Left renal pelvis (tissue), 4 donors: ENCODE results near the gene IWS1. TPM values are rescaled to one million over a fixed set of nuclear protein-coding genes. Genes with fewer than 3 reads are reported as not detected.
A peak's percentile ranks its signal among the peaks of the same experiment; 100 is the strongest.
"Not testable (repeated sequence)": the region's sequence is repeated elsewhere in the genome, so short reads cannot be mapped to it uniquely, and the experiment has no call there.

ENCODE experiments used
- DNase-seq, 4 donors: peaks; one replicate each; pipeline ENCODE4 v3.0.0-alpha.2; 2013; ENCODE audit warnings: low read depth in 4 of 4, low spot score in 3 of 4
- polyA plus RNA-seq, 4 donors: library from polyadenylated mRNA; unstranded; fragments of 120-200 nt; gene quantifications; one replicate each; pipeline ENCODE4 v1.2.1, GENCODE V29; 2013; ENCODE audit not compliant: insufficient read length in 4 of 4

IWS1 gene
- 10 to 100 TPM; 47.3 to 78.0 (median 71.1) TPM for polyA plus RNA-seq

DNA sequence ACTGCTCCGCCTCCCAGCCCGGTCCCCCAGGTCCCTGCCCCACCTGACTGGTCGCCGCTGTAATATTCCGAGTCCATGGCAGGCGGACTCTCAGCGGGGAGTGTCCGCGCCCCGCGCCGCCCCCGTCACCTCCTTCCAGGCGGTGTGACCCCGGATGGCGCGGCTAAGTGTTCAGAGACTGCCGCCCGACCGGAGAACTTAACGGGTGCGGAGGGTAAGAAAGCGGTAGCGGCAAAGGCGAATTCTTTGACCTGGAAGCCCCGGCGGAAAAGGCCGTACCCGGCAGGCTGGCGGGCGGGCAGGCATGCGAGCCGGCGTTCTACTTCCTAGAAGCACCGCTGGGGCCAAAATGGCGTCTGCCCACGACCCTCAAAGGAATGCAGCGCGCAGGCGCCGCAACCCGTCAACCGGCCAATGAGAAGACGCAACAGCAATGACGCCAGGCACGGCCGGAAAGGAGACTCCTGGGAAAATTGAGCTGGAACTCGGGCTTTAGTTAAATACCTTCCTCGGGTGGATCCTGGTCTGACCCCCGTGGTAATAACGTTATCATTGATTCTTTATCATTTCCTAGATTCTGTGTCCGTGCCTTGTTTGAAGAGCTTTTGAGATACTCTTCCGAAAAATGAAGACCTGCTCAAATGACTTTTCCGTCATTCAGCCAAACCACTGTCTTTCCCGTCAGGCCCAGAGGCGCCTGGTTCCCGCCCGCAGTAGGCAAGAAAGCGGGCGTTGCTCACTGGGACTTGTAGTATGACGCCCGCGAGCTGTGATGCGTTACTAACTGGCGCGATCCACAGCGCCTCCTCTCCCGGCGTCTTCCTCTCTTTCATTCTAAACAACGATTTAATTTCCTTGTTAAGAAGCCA is at the start of gene IWS1:
TSS of gene IWS1 (minus strand) at position 358 of the 869 bp plus-strand sequence. CDS start at position 77, 281 bp downstream.
- peak; percentile 94 to 97 (median 96) for DNase-seq

DNA sequence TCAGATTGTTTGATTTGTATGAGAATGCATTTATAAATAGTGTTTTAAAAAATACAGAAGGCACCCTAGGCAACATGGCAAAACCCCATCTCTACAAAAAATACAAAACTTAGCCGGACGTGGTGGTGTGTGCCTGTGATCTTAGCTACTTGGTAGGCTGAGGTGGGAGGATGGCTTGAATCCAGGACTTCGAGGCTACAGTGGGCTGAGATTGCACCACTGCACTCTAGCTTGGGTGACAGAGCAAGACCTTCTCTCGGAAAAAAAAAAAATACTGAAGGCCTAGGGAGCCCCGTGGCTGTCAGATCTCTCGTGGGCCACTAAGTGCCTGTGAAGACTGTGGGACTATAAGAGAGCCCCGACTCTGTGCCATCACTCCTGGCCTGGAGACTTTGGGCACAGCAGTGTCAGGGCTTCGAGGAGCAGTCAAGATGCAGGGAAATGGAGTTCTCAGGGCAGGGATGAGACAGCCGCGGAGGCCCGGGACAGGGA is 49.7 kb upstream of the IWS1 start:
- no peak for DNase-seq

DNA sequence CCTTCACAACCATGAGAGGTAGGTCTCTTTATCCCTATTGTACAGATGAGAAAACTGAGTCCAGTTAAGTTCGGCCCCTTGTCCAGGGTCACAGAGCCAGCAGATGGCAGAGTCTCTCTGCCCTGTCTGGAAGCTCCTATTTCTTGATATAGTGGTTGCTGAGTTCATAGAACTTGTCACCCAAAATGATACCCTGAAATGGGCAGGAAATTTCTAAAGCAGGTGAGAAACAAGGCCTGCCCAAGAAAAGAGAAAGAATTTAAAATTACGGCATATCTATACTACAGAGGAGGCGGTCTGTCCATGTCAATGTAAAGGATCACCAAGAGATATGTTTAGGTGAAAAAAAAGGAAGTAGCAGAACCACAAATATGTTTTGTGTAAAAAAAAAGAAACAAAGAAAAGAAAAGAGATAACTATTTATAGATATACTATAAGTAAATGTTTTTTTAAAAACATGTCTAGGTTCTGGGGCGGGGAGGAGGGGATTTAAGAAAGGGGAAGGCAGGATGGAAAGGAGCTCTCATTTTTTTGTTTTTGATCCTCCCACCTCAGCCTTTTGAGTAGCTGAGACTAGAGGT is 49.0 kb upstream of the IWS1 start:
- DNase-seq: no peak

DNA sequence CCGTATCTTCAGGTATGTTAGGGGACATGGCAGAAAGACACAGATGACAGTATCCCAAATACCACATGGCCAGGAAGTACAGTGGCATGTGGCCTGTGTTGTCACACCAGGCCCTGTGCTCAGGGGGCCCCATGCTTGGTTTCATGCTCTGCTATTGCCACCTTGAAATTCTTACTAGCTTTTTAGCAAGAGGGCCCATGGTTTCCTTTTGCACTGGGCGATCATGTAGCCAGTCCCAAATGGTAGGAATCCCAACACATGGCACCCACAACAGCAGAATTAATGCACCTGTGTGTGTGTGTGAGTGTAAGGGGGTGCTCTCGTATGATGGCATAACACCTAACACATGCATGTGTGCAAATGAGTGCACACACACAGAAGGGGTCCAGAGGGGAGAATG is 48.4 kb upstream of the IWS1 start:
- DNase-seq: no peak

DNA sequence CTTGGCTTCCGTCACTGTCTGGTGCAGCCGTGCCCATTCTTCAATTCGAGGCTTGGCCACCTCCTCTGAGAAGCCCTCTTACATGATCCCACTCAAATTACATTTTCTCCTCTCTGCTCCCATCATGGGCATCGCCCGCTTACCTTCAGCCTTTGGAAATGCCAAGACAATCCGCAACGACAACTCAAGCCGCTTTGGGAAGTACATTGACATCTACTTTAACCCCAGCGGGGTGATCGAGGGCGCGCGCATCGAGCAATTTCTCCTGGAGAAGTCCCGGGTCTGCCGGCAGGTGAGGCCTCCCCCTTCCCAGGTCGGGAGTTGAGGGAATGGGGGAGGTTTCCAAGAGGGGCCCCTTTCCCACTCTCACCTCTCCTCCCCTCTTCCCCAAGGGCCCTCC is 47.5 kb upstream of the IWS1 start:
- no peak for DNase-seq

DNA sequence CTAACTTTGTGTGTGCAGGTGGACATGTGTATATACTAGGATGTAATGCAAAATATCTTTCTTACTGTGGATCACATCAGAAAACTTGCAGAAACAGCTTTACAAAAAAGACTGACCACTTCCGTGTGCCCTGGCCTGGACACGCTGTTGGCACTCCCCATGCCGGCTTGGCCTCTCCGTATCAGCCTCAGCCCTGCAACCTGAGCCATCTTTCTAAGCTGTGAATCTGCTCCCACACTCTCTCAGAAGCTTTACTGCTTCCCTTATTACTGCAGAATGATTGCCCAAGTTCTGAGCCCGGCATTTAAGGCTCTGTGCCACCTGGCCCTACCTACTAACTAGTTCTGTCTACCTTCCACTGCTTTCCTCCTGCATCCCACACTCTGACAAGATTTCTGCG is 47.0 kb upstream of the IWS1 start:
- DNase-seq: no peak

DNA sequence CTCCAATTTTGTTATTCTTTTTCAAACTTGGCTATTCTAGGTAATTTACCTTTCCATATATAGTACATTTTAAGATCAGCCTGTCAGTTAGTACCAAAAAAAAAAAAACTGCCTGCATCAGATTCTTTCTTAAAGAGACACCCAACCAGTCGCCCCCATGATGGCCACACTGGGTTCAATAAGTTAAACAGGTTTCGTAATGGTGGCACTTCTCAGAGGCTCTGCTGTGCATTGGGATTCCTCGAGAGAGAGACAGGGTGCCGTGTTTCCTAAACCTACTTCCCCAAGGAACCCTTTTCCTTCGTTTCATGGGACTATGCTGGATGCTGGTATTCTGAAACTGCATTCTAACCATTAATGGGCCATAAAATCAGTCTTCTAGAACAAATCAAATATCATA is 46.6 kb upstream of the IWS1 start:
- no peak for DNase-seq

DNA sequence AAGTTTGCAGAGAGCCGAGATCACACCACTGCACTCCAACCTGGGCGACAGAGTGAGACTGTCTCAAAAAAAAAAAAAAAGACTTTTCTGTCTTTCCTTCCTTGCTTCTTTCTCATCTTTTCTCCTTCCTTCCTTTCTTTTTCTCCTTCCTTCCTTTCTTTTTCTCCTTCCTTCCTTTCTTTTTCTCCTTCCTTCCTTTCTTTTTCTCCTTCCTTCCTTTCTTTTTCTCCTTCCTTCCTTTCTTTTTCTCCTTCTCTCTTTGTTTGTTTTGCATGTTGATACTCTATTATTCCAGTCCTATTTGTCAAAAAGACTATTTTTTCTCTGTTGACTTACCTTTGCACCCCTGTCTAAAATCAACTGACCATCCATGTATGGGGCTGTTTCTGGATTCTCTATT is 46.1 kb upstream of the IWS1 start:
- not testable (repeated sequence) for DNase-seq

DNA sequence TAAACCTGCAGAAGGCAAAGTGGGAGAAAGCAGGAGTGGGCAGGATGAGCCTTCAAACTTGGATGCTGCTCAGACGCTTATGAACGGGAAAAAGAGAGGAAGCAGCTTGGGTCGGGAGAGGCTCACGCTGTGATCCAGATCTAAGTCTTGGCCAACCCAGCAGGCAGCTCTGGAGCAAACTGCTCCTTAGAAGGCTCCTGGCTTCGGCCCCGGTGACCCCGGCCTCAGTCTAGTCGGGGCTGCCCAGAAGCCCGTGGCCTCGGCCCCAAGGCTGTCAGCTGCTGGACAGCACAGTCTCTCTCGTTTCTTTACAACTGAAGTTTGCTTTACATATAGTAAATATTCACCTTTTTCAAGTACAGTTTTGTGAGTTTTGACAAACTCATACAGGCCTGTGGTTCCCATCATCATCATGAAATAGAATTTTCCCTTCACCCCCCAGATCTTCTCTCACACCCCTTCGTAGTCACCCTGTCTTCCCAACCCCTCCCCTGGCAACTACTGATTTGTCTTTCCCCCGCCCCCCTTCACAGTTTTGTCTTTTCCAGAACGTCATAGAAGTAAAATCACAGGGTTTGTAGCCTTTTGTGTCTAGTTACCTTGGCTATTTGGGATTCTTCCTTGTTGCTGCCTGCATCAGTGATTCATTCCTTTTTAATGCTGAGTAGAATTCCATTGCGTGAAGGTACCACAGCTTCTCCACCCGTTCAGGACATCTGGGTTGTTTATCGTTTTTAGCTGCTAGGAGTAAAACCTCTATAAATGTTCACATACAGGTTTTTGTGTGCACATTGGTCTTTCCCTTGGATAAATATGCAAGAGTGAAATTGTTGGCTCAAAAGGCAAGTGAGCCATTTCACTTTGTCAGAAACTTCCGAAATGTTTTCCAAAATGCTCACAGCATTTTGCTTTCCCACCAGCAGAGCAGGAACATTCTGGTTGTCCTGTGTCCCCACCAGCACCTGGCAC is 44.3 kb upstream of the IWS1 start:
- no peak for DNase-seq

DNA sequence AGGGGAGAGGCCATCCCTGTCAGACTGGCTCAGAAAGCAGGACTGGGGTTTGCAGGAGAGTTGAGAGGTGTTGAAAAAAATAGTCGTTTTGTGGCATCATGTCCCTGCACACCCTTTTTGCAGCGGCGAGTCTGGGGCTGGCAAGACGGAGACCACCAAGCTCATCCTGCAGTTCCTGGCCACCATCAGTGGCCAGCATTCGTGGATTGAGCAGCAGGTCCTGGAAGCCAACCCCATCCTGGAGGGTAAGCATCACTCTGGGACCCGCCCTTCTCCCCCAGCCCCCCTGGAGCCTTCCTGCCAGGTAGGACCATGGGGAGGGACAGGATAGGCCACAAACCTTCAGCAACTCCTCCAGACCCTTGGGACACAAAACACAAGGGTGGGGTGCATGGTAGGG is 43.4 kb upstream of the IWS1 start:
- no peak for DNase-seq

DNA sequence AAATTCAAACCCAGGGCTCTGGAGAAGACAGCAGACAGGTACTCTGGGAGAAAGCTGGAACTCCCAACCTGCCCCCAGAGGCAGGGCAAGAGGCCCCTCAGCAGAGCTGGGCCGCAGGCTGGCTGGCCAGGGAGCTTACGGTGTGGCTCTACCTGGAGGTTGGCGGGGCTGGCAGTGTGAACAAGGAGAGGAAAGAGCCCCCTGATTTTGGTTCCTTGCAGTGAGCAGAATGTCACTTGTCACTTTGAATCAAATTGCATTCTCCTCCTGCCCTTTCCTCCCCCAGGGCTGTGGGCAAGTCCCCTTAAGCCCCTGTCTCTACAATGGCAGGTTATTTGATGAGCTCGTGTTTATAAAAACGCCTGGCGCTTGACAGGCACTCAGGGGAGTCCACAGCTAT is 41.8 kb upstream of the IWS1 start:
- DNase-seq: no peak

DNA sequence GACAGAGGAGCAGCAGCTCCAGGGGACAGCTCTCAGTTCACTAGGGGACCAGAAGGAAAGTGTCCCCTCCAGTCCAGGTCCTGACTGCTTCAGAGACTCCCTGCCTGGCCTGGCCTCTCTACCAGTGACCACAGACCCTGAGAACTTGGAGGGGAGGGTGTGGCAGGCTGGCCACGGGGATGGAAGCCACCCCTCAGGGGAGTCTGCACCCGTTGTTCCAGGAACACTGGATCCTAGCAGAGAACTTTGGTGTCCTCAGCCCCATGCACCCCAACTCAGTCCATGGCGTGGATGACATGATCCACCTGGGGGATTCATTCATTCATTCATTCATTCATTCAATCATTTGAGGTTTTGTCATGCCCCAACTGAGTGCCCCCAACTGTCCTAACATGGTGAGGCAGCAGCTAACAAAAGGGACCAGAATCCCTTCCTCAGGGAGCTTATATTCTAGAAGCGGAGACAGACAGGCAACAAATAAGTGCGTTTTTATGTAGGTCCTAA is 41.1 kb upstream of the IWS1 start:
- DNase-seq: no peak

DNA sequence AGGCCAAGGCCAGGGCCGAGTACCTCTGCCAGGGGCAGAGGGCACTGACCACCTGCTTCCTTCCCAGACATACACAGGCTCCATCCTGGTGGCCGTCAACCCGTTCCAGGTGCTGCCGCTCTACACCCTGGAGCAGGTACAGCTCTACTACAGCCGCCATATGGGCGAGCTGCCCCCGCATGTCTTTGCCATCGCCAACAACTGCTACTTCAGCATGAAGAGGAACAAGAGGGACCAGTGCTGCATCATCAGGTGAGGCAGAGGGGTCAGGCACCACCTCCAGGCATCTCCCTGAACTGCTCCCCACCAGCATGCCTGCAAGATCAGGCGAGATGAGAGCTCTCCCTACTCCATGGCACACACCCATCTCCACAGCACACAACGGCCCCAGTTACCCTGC is 40.3 kb upstream of the IWS1 start:
- no peak for DNase-seq

DNA sequence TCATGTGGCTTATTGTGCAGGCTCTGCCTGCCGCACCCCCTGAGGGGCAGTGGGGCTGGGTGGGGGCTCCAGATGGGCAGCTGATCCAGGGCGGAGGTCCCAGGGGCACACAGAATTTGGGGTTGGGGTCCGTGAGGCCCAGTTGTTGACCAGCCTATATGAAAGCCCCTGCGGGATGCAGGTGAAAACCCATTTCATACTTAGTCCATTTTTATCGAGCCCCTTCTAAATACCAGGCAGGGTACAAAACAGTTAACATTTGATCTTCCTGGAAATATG is 39.8 kb upstream of the IWS1 start:
- no peak for DNase-seq

DNA sequence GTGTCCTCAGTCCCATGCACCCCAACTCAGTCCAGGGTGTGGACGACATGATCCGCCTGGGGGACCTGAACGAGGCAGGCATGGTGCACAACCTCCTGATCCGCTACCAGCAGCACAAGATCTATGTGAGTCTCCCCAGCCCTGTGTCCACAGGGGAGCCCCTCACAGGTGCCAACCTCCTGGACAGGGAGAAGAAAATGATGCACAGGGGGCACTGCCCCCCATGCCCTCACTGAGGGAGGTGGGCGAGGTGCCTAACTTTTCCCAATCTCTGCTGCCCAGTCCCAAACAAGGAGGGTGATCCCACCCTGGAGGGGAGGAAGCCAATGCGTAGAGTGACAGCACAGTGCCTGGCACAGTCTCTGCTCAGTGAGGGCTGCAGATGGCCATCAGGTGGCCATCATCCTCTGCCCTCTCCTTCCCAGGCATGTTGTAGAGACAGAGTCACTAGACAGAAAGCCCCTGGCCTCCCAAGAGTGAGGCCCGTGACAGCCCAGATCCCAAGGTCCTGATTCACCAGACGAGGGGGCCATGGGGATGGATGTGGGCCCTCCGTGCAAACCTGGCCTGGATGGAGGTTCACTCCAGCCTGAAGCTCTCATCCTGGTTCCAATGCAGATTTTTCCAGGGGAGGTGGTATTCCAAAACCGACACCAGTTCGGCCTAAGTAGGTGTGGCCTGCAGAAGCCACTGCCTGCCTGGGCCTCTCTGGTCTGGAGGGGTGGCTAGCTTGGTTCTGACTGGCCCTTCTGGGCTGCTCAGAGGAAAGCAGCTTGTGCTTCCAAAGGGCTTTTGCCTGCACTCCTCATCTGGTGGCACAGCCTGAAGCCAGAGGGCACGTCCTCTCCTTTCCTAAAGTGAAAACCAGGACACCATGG is 39.2 kb upstream of the IWS1 start:
- DNase-seq: no peak

DNA sequence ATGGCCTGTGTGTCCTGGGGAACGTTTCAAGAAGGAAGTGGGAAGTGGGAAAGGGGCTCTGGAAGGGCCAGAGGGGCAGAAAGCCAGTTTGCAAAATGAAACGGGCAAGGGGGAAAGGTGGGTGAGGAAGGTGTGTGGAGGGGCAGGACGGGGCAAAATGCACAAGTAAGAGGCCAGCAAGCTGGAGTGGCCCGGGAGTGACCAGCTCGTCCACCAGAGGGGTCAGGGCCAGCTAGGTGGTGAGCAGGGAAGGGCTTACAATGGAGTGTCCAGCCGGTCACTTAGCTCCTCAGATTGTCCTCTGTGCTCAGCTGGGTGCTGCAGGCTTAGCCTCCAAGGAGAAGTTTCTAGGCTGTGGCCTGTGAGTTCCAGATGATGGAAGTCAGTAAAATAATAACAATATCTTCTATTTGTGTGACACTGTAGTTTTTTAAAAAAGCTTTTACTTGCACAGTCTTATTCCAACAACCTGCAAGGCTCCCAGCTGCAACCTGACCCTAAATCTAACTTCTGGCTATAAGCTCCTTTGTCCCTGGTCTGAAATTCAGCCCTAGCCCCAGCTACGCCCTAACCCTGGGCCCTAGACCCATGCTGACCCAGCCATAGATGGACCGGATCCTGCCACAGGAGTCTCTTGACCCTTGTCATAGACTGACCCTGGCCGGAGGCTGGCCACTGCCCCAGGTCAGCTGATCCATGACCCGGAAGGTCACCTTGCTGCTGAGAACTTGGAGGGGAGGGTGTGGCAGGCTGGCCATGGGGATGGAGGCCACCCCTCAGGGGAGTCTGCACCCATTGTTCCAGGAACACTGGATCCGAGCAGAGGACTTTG is 38.4 kb upstream of the IWS1 start:
- no peak for DNase-seq

DNA sequence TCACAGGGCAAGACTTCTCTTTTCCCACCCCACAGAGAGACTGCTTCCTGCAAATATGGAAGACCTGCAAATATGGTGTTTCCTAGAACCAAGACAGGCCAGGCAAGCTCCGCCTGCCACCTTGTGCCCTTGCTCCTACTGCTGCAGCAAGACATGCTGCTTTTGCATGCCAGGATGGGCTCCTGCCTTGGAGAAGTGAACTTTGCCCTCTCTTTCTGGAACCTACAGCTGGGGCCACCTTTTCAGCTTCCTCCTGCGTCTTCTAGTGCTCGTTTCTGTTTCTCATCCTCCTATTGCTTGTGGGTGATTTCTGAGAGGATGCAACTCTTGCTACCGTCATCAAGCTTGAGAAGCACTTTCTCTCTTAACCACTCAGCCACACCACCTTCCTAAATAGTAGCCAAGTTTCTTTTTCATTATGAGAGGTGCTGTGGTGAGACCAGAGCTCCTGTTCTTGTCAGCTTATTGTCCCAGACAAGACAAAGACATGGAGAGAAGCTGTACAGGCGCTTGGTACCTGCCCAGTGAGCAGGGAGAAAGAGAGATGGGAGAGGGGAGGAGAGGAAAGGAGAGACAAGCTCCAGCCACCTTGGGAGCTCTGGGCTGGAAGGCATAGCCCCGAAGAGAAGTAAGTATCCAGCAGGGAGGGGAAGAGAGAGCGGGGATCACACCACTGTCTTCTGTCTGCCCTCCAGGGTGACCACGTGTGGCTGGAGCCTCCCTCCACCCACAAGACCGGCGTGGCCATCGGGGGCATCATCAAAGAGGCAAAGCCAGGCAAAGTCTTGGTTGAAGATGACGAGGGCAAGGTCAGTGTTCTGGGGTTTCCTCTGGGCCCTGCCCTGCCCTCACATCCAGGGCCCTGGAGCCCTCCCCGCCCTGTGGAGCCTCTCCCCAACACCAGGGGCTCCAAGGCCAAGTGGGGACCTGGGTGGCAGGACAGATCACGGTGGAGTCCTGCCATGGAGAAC is 37.5 kb upstream of the IWS1 start:
- DNase-seq: no peak

DNA sequence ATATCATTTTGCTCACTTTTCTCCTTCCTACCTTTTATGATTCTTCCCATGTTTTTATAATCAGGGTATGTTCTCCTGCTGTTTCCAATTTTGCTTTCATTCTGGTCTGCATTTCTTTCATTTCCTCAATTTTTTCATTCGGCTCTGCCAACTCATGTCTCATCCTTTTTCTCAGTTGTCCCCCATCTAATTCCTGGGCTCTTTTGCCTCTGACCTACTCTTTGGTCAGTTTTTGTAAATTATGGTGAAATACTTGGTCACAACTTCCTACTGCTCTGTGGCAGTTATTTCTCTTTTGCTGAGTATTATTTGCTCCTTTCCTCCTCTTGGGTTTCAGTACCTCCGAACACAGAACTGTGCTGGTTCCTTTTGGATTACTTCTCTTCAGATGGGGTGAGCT is 36.6 kb upstream of the IWS1 start:
- DNase-seq: no peak
